ENCODE data around the gene CNTN4. TPM values are rescaled to one million over a fixed set of nuclear protein-coding genes. Genes with fewer than 3 reads are reported as not detected.

Gene CNTN4
- total RNA-seq, 6 experiments from 2014 or later: 1.5 to 3.9 (median 1.7) TPM

DNA sequence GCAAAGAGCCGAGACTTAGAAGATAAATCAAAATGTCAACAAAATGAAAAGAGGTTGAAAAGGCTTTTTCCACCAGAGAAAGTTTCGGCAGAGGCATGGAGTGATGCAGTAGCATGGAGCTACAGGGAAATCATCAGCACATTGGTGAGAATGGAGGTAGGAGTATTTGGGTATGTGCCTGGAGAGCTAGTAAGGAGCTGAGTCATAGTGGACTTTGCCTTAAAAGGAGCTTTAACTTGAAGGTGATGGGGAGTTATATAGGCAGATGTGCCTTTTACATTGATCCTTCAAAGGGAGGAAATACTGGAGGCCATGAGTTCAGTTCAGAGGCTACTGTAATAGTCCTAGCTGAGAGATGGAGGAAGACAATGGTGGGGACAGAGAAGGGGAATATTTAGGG, 967.2 kb downstream of the CNTN4 start:
- Histone ChIP-seq H3K4me1 (no peaks in the 10 kb centered on the region), H3K4me3 (no peak overlapping the region), H3K9me3 (no peaks in the 10 kb centered on the region), H3K27me3 (no peaks in the 10 kb centered on the region), H3K36me3 (no peaks in the 10 kb centered on the region), H3K27ac (no peak overlapping the region)
- 39% methylated on average over 2 of the region's 2 CpGs for WGBS (ENCODE audit: insufficient coverage, low coverage, low lambda C conversion rate, missing lambda C conversion rate)
- ATAC-seq: no peak
- intact Hi-C loops (cut with DNase I): no loop called here
- no peak for DNase-seq
- TF ChIP-seq POLR2A (IDR thresholded peaks at IDR 0.05): no peak
- TF ChIP-seq, protein P1, sequence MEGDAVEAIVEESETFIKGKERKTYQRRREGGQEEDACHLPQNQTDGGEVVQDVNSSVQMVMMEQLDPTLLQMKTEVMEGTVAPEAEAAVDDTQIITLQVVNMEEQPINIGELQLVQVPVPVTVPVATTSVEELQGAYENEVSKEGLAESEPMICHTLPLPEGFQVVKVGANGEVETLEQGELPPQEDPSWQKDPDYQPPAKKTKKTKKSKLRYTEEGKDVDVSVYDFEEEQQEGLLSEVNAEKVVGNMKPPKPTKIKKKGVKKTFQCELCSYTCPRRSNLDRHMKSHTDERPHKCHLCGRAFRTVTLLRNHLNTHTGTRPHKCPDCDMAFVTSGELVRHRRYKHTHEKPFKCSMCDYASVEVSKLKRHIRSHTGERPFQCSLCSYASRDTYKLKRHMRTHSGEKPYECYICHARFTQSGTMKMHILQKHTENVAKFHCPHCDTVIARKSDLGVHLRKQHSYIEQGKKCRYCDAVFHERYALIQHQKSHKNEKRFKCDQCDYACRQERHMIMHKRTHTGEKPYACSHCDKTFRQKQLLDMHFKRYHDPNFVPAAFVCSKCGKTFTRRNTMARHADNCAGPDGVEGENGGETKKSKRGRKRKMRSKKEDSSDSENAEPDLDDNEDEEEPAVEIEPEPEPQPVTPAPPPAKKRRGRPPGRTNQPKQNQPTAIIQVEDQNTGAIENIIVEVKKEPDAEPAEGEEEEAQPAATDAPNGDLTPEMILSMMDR (IDR thresholded peaks at IDR 0.05): no peak

DNA sequence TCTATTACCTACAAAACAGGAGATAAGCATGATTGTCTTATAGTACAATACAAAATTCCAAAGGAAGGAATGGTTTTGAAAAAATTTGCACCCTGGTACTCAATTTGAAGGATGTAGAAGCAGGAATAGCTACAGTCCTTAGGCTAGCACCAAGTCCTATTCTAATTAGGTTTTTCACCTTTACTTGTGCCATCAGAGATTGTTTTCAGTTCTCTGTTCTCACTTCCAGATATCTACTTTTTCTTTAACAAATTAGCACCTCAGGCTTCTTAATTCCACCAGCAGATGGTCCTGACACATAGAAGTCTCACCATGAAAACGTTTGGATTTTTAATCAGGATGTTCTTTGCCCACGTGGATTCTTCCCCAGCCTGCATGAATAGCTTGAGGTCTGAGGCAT, 967.7 kb downstream of the CNTN4 start:
- DNase-seq (no peak), ATAC-seq (no peak)
- Histone ChIP-seq H3K27me3 (no peaks in the 10 kb centered on the region), H3K36me3 (no peaks in the 10 kb centered on the region), H3K9me3 (no peaks in the 10 kb centered on the region), H3K4me1 (no peaks in the 10 kb centered on the region), H3K4me3 (no peak overlapping the region), H3K27ac (no peak overlapping the region)
- TF ChIP-seq, protein P1 (IDR thresholded peaks at IDR 0.05): no peak
- no peak for TF ChIP-seq POLR2A (IDR thresholded peaks at IDR 0.05)
- WGBS (ENCODE audit: insufficient coverage, low coverage, low lambda C conversion rate, missing lambda C conversion rate): 21% methylated on average over 2 of the region's 2 CpGs
- intact Hi-C loops (cut with DNase I): no loop called here

DNA sequence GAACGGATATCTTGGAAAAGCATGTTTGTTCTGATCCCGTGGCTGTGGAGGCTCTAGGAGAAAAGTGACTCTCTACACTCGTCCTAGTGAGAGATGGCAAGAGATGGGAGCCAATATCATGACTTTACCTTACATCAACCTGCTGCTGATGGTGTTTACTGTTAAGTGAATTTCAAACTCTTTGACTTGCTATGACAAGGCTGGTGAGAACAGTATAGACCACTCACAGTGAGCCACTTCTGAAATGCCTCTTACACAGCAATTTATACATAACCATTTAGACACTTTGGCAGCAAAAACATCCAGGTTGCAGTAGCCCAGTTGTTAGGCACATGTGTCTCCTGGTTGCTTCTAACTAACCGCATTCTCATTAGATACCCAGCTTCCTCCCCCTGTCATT, 968.2 kb downstream of the CNTN4 start:
- intact Hi-C loops (cut with DNase I): no loop called here
- WGBS (ENCODE audit: insufficient coverage, low coverage, low lambda C conversion rate, missing lambda C conversion rate): 56% methylated on average over 4 of the region's 4 CpGs
- Histone ChIP-seq H3K27ac (no peak overlapping the region), H3K9me3 (no peaks in the 10 kb centered on the region), H3K36me3 (no peaks in the 10 kb centered on the region), H3K4me1 (no peaks in the 10 kb centered on the region), H3K4me3 (no peak overlapping the region), H3K27me3 (no peaks in the 10 kb centered on the region)
- no peak for TF ChIP-seq POLR2A (IDR thresholded peaks at IDR 0.05)
- TF ChIP-seq, protein P1 (IDR thresholded peaks at IDR 0.05): no peak
- ATAC-seq (no peak), DNase-seq (no peak)

DNA sequence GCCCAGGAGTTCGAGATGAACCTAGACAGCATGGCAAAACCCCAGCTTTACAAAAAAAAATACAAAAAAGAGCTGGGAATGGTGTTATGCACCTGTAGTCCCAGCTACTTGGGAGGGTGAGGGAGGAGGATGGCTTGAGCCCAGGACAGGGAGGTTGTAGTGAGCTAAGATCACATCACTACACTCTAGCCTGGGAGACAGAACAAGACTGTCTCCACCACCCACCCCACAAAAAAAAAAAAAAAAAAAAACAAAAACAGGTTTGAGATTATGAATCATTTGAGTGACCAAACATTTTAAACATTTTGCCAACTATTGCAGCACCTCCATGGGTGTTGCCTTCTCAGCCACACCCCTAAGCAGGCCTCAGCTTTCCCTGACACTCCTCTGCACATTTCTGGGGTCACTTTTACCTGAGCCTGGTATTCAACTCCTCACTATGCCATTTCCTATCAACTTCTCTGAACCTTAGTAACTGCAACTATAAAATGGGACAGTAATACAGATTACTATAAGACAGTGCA, 969.8 kb downstream of the CNTN4 start:
- intact Hi-C loops (cut with DNase I): no loop called here
- Histone ChIP-seq H3K4me3 (no peak overlapping the region), H3K27ac (no peak overlapping the region), H3K9me3 (no peaks in the 10 kb centered on the region), H3K4me1 (no peaks in the 10 kb centered on the region), H3K27me3 (no peaks in the 10 kb centered on the region), H3K36me3 (no peaks in the 10 kb centered on the region)
- DNase-seq (no peak), ATAC-seq (no peak)
- WGBS (ENCODE audit: insufficient coverage, low coverage, low lambda C conversion rate, missing lambda C conversion rate): 67% methylated on average over 1 of the region's 1 CpG
- no peak for TF ChIP-seq POLR2A (IDR thresholded peaks at IDR 0.05)
- TF ChIP-seq, protein P1 (IDR thresholded peaks at IDR 0.05): no peak

DNA sequence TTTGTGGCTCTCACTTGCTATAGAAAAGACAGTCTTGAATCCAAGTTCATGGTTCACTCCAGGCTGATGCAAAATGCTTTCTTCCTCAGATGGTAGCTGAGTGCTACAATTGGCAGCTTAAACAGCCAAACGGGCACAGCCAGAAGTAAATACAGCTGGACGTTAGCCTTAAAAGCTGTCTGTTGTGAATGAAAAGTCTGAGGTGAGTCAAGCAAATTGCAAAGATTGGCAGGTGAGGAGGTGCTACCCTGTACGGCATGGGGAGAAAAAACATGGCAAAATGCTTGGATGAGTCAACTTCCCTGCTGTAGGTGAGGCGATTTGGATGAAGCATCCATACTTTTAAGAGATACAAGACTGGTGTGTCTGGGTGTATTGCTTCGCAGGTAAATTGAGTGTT, 971.1 kb downstream of the CNTN4 start:
- ATAC-seq (no peak), DNase-seq (no peak)
- H3K4me3 ChIP-seq: no peak overlapping the region
- intact Hi-C loops (cut with DNase I): no loop called here
- no peaks in the 10 kb centered on the region for H3K9me3 ChIP-seq
- WGBS (ENCODE audit: insufficient coverage, low coverage, low lambda C conversion rate, missing lambda C conversion rate): 40% methylated on average over 5 of the region's 5 CpGs
- no peaks in the 10 kb centered on the region for H3K4me1 ChIP-seq
- H3K27me3 ChIP-seq: no peaks in the 10 kb centered on the region
- H3K27ac ChIP-seq: no peak overlapping the region
- TF ChIP-seq, protein P1 (IDR thresholded peaks at IDR 0.05): no peak
- TF ChIP-seq POLR2A (IDR thresholded peaks at IDR 0.05): no peak
- H3K36me3 ChIP-seq: no peaks in the 10 kb centered on the region

All from right lobe of liver (tissue), 6 donors.